Dermis blood vessel endothelial cell (primary cell): ENCODE results near the gene HOXD12. TPM values are rescaled to one million over a fixed set of nuclear protein-coding genes. Genes with fewer than 3 reads are reported as not detected.

Source experiments
- DNase-seq: peaks from one replicate; pipeline ENCODE4 v3.0.0; 2010
- total RNA-seq: library from RNA; depleted of rRNA; stranded (reverse); fragments of >200 nt; gene quantifications from 2 replicates; pipeline ENCODE4 v1.2.3, GENCODE V29; 2014

Gene HOXD12
- total RNA-seq, 1 donor from 2014 or later = not detected

DNA sequence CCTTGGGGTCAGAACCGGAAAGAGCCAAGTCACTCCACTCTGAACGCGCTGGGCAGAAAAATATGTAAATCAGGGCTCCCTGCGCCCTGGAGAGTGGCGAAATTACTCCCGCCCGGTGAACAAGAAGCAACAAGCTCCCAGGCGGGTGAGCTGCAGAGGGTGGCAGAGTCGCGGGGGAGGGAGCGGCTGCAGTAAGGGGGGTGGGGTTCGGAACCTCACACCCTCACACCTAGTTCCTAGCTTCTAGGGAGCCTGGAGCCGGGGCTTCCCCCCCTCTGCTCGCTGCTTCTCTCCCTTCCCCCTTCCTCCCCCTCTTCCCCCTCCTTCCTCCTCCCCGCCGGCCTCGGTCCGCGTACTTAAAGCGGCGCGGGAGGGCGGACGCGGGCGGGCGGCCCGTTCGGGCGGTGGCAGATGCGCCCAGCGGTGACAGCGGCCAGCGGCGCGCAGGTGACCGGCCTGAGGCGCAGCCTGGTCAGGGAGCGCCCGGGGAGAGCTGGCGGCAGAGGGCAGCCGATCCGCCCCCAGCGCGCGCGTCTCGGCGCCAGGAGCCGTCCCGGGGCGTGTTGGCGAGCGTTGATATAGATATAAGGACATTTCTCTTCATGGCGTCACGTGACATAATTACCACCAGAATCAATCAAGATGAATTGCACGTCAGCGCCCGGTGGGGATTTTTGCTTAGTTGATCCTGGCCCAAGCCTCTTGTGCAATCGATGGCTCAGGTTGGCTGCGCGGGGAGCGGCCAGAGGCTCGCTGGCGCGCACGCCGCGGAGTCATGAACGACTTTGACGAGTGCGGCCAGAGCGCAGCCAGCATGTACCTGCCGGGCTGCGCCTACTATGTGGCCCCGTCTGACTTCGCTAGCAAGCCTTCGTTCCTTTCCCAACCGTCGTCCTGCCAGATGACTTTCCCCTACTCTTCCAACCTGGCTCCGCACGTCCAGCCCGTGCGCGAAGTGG lies 7.3 kb downstream of the HOXD12 start, which contains the start of gene HOXD11:
TSS of gene HOXD11 (plus strand) at position 700 of the 959 bp plus-strand sequence. CDS start at position 776, 76 bp downstream.
- DNase-seq = peak; percentile 57

DNA sequence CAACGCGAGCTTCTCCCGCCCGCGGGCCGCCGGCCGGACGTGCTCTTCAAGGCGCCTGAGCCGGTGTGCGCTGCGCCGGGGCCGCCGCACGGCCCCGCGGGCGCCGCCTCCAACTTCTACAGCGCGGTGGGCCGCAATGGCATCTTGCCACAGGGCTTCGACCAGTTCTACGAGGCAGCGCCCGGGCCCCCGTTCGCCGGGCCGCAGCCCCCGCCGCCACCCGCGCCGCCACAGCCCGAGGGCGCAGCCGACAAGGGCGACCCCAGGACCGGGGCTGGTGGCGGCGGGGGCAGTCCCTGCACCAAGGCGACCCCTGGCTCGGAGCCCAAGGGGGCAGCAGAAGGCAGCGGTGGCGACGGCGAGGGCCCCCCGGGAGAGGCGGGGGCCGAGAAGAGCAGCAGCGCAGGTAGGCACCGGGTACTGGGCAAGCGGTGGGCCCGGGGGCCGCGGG lies 8.2 kb downstream of the HOXD12 start:
- peak; percentile 40 for DNase-seq

DNA sequence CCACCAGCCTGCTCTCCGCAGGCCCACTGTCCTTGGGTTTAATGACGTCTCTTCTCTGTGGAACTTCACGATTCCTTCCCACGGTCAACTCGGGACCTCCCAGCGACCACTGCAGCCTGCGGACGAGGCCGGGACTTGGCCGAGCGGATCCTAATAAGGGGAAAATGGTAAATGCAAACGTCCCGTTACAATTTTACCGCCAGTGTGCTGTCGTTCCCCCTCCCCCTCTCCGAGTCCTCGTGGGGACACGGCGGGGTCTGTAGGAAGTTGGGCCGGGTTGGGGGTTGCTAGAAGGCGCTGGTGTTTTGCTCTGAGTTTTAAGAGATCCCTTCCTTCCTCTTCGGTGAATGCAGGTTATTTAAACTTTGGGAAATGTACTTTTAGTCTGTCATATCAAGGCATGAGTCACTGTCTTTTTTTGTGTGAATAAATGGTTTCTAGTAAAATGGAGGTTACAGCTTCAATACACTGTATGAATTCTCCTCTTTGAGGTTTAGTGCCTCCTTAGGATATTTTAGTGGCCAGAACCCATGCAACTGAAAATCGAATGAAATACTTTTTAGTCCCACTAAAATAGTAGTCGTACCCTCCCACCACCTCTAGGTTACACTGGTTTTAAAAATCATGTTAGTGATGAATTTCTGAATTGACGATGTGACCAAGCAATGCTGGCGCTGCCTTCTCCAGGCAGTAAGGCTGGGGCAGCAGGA lies 9.8 kb downstream of the HOXD12 start:
- no peak for DNase-seq

DNA sequence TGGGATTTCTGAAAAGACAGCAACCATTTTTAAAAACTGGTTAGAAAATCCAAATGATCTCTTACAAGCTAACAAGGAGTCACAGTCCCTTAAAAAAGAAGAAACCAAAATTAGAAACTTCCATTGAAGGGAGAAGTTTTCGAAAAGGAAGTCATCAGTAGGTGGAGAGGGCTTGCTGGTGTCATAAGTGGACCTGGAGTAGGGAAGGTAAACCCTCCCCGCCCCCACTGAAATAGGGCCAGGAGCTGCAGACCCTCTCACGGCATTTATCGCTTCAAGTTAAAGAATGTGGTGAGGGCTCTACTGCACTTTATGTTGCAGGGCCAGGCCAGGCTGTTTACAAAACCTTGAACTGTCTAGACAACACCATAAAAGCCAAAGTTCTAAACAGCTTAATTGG lies 10.4 kb downstream of the HOXD12 start:
- DNase-seq = no peak

DNA sequence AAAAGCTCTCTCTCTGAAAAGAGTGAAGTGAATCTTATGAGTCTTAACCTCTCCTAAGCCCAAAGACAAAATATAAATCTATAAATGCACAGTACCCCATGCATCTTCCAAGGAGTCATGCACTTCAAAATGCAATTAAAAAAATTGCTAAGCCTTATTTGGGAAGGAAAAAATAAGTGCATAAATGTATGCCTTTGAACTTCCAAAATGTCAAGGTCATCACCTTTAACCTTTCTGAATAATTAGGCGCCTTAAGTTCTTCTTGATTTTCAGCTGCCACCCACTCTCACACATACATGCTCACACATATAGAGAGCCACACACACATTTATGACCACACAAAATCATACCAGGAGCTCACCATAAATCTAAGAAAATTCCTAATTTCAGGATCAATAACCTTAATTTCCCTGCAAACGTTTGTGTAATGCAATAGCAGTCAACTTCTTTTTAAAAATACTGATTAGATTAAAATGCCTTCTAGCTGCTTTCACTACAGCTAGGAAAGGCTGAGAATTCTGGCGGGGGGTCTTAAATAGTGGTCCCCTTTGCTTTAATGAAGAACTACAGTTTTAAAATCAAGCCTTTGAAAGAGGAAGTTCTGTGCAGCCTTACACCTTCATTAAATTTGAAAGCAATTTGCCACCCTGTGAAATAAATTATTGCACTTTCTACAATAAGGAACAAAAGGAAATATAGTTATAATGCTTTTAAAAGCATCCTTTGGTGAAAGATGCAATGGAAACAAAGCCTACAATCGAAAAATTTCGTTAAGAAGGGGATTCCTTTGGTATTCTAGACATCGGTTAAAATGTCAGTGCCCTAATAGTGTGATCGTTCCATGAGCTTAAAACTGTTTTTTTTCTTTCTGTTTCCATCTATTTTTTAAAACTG lies 11.1 kb downstream of the HOXD12 start:
- DNase-seq = no peak

DNA sequence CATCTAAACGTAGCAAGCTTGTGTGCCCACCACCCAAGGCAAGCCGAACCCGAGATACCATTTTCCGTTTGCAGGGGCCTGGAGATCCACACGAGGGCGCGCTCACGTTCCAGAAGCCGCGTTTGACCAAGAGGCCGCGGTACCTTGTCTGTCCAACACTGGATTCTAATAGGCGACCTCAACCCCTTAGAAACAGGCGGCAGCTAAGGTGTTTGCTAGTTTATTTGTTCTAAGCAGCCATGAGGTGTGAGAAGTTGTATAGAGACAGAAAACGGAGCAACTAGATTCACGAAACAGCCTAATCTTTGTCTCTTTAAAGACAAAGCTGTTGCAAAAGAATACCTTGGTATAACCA lies 11.7 kb downstream of the HOXD12 start:
- peak; percentile 88 for DNase-seq

DNA sequence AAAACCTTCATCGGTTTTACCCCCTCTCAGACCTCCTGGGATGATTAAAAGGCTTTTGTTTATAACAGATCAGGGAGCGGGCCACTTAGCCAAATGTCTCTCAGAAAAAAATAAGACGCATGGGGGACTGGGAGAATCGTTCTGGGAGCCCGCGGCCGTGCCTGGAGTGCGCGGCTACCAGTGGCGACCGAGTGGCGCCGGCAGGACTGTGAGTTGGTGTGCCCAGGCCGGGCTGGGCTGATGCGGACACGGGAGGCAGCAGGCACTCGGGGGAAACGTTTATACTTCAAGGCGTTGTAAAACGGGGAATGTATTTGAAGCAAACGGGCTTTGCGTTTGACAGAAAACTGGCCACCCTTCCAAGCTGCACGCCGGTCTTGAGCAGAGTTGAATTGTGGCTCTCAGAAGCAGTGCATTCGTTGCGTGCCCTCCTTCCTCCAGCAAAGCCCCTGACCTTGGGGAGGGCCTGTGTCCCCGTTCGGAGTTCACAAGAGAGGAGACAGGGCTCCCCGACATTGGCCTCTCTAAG lies 12.3 kb downstream of the HOXD12 start:
- no peak for DNase-seq

DNA sequence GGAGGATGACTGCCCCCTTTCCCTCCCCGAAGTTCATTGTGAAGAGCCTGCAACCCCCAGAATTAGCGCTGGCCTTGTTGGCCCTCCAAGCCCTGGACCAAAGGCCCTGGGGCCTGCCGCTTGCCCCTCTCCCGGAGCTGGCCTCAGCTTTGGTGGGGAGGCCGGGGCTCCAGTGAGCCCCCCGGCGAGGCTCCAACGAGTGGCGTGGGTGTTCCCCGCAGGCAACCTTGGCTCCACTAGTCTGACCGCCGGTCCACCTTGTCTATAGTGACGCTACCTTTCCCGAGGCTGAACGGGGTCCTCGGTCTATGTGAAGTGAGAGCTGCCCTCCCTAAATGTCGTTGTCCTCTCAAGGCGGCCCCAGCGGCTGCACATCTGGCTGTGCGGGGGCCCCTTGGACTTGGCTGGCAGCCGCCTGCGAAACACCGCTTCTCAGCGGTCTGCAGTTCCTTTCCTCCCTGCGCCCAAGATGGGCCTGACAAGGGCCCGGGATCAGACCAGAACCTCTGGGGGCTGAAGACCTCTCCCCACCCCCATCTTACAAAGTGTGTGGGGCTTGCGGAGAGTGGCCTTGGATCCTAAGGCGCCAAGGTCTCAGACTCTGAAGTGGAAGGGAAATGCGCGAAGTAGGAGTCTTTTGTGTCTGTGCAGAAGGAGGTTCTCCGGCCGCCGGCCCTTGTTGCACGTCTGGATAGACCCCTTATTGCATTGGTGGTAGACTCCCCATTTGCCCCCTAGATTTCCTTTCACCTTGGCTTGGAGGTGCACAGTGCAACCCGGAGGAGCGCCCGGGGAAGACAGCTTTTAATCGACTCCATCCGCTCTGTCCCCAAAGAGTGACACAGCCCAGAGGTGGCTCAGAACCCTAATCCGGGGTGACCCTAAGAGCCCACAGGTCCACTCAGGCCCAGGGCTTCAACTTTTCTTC lies 13.0 kb downstream of the HOXD12 start:
- DNase-seq = no peak

DNA sequence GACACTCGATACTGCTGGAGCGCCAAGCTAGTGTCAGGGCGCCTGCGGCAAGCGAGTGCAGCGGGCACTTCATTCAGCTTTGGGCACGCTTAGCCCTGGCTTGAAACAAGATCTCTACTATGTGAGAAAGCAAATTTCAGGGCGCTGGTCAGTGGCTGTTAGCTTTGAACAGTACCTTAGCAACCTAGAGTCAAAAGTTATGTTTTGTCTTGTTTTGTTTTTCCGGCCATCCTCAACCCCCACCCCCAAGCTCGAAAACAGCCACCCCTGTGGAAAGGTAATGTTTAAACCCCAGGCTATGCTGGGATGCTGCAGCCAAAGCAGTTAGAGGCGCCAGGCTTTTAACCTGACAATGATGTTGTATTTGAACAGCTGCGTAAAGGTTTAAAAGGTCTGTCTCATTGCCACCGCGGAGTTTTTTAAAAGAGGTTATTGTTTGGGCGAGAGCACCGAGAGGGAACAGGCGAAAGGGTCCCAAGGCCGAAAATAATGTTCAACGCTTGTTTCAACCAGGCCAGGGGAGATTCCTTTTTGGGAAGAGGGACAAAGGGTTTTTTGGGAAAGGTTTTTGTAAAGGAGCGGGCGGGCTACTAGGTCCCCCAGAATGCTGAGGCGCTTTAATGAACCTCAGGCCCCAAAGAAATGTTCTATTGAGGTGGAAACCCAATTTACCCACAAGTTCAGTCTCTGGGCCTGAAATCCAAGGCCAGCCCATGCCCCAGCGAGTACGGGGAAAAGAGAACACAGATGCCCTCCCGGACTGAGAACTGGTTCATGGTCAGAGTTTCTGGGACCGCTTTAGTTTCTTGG lies 14.7 kb downstream of the HOXD12 start:
- no peak for DNase-seq

DNA sequence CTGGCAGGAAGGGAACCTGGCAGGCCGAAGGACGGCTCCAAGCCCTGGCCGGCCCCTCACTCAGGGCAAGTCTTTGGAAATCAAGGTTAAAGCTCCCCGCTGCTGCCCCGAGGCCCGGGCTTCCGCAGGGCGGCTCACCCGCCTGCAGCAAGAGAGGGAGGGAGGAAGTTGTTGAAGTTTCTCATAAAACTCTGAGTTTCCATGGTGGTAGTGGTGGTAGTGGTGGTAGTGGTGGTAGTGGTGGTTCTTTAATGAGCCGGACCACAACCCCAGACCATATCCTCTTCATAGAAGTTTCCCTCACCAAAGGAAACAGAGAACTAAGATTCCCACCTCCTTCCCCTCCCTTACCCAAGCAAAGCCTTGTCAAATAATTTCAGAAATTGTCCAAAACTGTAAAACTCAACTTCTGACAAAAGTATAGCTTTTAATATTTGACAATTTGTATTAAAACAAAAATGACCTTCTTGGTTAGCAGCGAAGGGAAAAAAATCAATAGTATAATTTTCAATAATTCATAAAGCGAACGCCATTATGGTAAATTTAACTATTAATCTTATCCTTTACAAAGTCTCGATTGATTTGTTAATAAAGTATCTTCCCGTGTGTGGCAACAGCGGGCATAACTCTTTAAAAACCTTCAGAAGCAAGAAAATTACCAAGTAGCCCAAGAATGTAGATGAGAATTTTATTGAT lies 15.5 kb downstream of the HOXD12 start:
- DNase-seq = no peak

DNA sequence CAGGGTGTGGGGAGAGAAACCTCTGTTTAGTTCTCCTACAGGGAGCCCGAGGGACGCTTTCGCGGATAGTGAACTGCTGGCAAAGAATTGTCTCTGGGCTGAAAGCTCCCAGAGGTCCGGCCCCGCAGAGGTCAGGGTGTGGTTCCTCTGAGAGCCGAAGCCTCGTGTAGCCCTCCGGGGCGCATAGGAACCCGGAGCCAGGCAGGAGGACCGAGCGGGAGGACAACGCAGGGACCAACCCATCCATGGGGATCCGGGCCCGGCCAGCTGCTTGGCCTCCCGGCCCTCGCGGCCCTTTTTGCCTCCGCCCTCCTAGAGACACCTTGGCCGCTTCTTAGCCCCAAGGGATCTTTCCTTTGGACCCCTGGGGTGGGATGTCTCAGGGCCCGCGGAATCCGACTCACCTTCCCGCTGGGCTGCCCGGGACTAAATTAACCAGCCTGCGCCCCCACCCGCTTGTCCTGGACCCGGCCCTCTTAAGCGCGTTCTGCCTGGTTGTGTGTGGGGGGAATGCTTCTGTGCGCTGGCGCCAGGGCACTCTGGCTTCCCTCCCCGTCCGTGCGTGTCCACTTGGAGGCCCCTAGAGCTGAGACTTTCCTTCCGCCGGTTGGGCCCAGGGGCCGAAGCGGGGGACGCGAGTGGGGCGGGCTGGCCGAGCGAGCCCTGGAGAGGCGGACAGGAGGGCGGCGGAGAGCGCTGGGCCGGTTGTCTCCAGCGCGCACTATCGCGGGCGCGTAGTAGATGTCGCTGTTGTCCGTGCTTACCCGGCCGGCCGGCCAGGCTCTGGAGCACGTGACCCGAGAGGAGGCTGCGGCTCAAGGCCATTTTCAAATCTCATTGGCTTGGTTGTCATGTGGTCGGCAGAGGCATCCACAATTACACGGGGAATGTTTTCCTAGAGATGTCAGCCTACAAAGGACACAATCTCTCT lies 16.6 kb downstream of the HOXD12 start, which contains the start of gene HOXD10:
TSS of gene HOXD10 (plus strand) at position 896 of the 931 bp plus-strand sequence. CDS start 56 bp downstream, outside the sequence.
- DNase-seq = peak; percentile 98

DNA sequence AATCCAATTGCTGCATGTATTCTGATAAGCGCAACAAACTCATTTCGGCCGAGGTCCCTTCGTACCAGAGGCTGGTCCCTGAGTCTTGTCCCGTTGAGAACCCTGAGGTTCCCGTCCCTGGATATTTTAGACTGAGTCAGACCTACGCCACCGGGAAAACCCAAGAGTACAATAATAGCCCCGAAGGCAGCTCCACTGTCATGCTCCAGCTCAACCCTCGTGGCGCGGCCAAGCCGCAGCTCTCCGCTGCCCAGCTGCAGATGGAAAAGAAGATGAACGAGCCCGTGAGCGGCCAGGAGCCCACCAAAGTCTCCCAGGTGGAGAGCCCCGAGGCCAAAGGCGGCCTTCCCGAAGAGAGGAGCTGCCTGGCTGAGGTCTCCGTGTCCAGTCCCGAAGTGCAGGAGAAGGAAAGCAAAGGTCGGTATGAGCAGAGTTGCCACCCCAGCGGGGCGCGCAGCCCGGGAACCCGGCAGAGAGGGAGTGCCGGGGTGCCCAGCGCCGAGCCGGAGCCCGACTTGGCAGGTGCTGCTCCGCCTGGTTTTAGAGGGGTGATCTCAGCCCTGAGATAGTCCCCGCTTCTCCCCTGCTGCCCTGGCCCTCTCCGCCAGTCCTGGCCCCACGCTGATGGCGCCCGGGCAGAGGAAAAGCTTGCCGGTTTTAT lies 17.7 kb downstream of the HOXD12 start:
- peak; percentile 64 for DNase-seq

DNA sequence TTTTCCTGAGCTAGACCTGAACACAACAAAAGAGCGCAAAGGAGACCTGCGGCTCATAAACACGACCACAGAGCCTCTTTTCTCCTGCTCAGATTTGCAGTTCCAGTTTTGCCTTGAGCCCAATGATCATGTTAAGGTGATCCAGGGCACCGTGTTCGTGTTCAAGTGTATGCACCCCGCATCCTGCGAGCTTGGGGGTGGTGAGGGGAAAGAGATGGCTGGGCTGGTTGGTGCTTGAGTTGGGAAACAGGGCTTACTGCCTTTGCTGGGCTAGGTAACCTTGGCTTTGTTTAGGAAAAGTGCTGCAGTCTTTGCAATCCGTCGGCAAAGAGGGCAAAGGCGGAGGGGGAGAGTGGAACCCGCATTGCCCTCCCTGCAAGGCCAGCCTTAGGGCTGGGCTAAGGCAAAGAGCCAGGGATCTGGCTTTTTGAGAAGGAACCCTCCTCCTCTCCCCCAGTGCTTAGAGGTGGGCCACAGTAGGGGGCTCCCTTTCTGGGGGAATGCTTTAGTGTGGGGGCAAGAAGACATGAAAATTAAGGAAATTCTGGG lies 18.3 kb downstream of the HOXD12 start:
- DNase-seq = peak; percentile 42

DNA sequence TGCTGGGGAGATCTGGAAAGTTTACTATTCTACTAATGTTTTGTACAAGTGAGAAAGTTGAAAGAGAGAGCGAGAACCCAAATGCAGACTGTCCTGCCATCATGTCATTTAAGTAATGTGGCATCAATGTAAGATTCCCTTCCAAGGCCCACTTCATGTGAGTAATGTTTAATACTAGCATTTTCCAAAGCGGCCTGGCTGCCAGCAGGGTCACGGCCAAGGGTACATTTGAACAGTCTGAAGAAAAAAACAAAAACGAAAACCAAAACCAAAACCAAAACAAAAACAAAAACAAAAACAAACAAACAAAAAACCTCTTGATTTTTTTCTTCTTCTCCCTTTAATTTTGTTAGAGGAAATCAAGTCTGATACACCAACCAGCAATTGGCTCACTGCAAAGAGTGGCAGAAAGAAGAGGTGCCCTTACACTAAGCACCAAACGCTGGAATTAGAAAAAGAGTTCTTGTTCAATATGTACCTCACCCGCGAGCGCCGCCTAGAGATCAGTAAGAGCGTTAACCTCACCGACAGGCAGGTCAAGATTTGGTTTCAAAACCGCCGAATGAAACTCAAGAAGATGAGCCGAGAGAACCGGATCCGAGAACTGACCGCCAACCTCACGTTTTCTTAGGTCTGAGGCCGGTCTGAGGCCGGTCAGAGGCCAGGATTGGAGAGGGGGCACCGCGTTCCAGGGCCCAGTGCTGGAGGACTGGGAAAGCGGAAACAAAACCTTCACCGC lies 19.2 kb downstream of the HOXD12 start:
- peak; percentile 92 for DNase-seq

DNA sequence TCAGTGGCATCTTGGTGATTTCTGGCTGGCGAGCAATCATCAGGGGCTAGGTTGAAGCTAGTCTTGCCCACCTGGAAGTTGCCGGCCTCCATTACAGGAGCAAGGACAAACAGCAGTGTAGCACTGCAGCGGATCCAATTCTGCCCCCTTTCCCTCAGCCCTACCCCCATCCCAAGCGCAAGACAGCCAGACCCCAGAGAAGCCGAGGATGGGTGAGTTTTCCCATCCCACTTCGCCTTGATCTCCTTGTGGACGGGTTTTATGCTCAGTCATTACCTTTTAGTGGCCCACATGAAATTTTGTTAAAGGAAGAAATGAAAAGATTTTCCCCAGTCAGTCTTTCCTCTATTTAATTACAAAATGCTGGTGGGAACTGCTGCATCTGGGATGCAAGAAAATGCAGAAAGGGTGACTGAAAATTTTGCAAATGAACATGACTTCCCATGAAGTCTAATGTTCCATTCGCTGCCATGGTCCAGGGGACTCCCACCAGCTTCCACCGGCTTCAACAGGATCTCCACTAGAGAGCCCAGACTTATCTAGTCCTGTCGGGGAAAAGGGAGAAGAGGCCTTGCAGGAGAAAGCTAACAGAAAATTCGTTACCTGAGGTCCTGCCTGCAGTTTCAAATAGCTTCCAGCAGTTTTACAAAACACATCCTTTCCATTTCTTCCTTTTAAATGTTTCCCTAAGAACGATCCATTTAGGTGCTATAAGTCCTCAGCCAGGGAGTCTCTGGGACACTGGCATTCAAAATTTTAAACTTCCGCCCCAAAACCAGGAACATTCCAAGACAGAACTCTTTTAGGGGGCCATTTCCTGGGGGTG lies 21.0 kb downstream of the HOXD12 start:
- DNase-seq = peak; percentile 63
